ENCODE data around the gene RSPO4. TPM values are rescaled to one million over a fixed set of nuclear protein-coding genes. Genes with fewer than 3 reads are reported as not detected.

RSPO4 gene
- total RNA-seq, 6 donors from 2014 or later, result 0.49 to 11.2 (median 4.4) TPM

DNA sequence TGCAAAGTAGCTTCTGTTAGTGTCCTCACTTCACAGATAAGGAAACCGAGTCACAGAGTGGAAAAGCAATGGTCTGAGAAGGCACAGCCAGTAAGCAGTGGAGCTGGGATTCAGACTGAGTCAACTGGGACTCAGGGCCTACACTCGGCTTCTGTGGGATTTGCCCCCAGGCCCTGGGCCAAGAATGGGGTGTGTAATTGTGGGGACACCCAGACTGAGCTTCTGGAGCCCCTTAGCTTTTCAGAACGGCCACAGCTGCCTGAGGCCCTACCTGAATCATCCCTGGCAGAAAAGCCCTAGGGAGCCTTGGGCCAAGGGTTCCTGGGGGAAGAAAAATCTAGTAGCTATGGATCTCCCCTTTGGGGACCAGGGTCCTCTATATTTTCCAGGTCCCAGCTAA lies 92.5 kb downstream of the RSPO4 start:
- ATAC-seq (ENCODE audit: low FRiP score in 2 of 2) (no peak), DNase-seq (no peak)
- Histone ChIP-seq H3K9me3 (no peaks in the 10 kb centered on the region), H3K36me3 (no peaks in the 10 kb centered on the region), H3K27me3 (no peaks in the 10 kb centered on the region), H3K27ac (no peak overlapping the region), H3K4me3 (no peak overlapping the region), H3K4me1 (peaks cover 0 to 9% (median 3%) of the 10 kb centered on the region in 4 donors)
- 58 to 68% methylated on average over 2 to 3 of the region's 3 CpGs for WGBS, 2 donors
- TF ChIP-seq CTCF (IDR thresholded peaks at IDR 0.05), result no peak
- TF ChIP-seq EP300 (IDR thresholded peaks at IDR 0.05), result no peak
- TF ChIP-seq POLR2AphosphoS5 (IDR thresholded peaks at IDR 0.05), result no peak
- TF ChIP-seq POLR2A (IDR thresholded peaks at IDR 0.05), result no peak

Other genes with a start within 250 kb of the RSPO4 start
- 1 to 10 TPM in 5 of 6 donors, under 1 TPM in 1; 0.89 to 3.5 (median 3.1) TPM for gene SLC52A3, start 233.8 kb downstream of the RSPO4 start, total RNA-seq
- gene FAM110A, start 168.6 kb downstream of the RSPO4 start, total RNA-seq, result 10 to 100 TPM; 13.2 to 27.9 (median 19.9) TPM
- 1 to 10 TPM in 5 of 6 donors, under 1 TPM in 1; 0.39 to 3.0 (median 1.4) TPM for gene ANGPT4, start 86.0 kb downstream of the RSPO4 start, total RNA-seq
- 100 to 1,000 TPM in 3 of 6 donors, 10 to 100 TPM in 3; 36.7 to 158 (median 105) TPM for gene PSMF1, start 116.3 kb upstream of the RSPO4 start, total RNA-seq
- gene TMEM74B, start 182.7 kb upstream of the RSPO4 start, total RNA-seq, result 10 to 100 TPM in 5 of 6 donors, 1 to 10 TPM in 1; 9.3 to 85.9 (median 11.5) TPM
- gene C20orf202, start 201.1 kb upstream of the RSPO4 start, total RNA-seq, result 1 to 10 TPM in 1 of 6 donors, under 1 TPM in 3, not detected in 2; 0.55 to 1.7 (median 0.86) TPM
- not detected for gene RAD21L1, start 223.7 kb upstream of the RSPO4 start, total RNA-seq